Measurements from ENCODE around the gene SLC25A1.
"Not testable (repeated sequence)": the region's sequence is repeated elsewhere in the genome, so short reads cannot be mapped to it uniquely, and the experiment has no call there.

SLC25A1 gene

DNA sequence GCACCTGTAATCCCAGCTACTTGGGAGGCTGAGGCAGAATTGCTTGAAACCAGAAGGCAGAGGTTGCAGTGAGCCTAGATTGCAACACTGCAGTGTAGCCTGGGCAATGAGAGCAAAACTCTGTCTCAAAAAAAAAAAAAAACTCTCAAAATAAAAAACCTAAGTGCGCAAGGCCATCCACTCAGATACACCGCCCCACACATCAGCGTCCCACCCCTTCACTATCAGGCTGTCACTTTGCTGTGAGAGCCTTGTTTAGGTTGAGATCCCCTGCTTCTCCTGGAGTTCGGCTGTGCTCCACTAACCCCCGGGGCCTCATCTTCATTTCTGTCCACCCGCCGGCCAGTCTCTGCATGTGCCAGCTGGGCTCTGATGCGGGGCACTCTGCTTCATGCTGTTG, 12.1 kb downstream of the SLC25A1 start:
- no peak for DNase-seq (ENCODE audit: low read depth)

DNA sequence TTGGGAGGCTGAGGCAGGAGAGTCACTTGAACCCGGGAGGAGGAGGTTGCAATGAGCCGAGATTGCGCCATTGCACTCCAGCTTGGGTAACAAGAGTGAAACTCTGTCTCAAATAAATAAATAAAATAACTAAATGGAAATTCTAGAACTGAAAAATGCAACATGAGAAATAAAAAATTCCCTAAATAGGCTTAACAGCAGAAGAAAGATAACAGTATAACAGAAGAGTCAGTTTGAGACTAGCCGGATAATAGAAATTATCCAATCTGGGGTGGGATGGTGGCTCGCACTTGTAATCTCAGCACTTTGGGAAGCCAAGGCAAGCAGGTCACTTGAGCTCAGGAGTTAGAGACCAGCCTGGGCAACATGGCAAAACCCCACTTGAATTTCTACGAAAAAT, 14.1 kb downstream of the SLC25A1 start:
- no peak for DNase-seq (ENCODE audit: low read depth)

DNA sequence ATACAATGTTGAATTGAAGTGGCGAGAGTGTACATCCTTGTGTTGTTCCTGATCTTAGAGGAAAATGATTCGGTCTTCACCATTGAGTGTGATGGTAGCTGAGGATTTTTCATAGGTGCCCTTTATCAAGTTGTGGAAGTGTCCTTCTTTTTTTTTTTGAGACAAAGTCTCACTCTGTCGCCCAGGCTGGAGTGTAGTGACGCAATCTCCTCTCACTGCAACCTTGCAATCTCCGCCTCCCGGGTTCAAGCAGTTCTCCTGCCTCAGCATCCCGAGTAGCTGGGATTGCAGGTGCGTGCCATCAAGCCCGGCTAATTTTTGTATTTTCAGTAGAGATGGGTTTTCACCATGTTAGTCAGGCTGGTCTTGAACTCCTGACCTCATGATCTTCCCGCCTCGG, 19.9 kb downstream of the SLC25A1 start:
- DNase-seq (ENCODE audit: low read depth): not testable (repeated sequence)

DNA sequence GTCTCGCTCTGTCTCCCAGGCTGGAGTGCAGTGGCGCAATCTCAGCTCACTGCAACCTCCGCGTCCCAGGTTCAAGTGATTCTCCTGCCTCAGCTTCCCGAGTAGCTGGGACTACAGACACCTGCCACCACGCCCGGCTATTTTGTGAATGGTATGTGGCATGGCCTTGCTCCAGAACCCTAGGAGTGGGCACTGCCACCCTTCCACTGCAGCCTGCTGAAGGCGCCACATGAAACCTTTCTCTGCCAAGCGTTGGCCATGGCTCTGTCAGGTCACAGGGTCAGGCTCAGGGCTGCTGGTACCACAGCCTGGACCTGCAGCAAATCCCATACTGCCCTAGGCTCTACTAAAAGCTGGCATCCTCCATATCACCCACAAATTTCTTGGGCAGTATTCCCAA, 22.4 kb downstream of the SLC25A1 start:
- DNase-seq (ENCODE audit: low read depth): not testable (repeated sequence)

- DNase-seq (ENCODE audit: low read depth): no peak
Observed at GRCh38 chr22:19152942-19153883, 25.3 kb downstream of the SLC25A1 start.

GRCh38 chr22:19151329-19152191, 27.0 kb downstream of the SLC25A1 start:
- DNase-seq (ENCODE audit: low read depth): no peak

- no peak for DNase-seq (ENCODE audit: low read depth)
Observed at GRCh38 chr22:19150482-19151328, 27.8 kb downstream of the SLC25A1 start.

- no peak for DNase-seq (ENCODE audit: low read depth)
Observed at GRCh38 chr22:19149991-19150390, 28.5 kb downstream of the SLC25A1 start, which contains the start of gene GSC2. GSC2 (minus strand) TSS chr22:19150292; CDS start chr22:19150283, 9 bp downstream.

- no peak for DNase-seq (ENCODE audit: low read depth)
Observed at GRCh38 chr22:19149047-19149883, 29.3 kb downstream of the SLC25A1 start.

DNA sequence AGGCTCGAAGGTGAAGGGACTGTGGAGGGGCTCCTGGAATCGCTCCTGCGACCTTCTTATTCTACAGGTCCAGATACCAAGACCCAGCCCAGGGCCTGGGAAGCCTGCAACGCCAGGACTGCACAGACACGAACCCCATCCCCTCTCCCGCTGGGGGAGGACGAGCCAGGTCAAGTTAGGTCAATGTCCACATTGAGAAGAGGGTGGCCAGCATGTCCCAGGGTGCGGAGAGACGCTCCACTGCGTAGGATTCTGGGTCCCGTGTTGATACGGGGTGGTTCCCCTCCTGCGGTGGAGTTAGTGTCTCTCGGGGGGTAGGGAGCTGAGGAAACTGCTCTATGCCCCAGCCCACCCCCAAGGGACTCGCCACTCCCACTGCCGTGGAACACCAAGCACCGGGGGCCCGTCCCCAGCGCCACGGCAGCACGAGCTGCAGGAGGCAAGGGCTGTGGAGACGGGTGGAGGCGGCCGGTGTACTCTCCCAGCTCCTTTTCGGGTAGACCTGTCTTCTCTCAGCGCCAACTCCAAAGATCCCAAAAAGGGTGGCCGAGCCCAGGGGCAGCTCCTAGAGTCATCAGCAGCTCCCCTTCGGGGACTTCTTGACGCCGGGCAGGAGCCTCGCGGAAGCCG, 30.0 kb downstream of the SLC25A1 start:
- no peak for DNase-seq (ENCODE audit: low read depth)

DNA sequence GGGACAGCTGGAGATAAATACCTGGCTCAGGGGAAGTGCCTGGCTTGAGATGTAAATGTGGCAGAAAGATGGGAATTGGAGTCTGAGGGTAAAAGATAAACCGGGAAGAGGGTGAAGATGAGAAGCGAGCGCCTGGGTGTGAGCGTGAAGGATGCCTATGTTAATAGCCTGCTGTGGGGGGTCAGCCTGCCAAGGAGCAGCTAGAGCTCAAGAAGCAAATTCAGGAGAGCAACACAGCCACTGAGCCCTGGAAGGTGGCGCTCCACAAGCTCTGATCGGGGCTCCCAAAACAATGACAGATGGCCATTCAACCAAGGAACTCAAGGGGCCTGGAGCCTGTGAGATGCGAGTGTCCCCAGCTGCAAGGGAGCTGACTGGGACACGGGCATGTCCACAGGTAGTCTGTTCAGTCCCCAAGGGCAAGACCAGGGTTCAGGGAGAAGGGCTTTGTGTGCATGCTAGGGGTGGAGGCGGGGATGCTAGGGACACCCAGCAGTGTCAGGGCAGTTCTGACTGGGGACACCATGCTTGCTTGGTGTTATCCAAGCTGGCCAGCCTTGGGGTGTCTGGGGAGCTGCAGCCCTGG, 31.2 kb downstream of the SLC25A1 start:
- no peak for DNase-seq (ENCODE audit: low read depth)

GRCh38 chr22:19146215-19146968, 32.1 kb downstream of the SLC25A1 start:
- no peak for DNase-seq (ENCODE audit: low read depth)

- DNase-seq (ENCODE audit: low read depth): no peak
Observed at GRCh38 chr22:19143967-19144400, 34.6 kb downstream of the SLC25A1 start.

DNA sequence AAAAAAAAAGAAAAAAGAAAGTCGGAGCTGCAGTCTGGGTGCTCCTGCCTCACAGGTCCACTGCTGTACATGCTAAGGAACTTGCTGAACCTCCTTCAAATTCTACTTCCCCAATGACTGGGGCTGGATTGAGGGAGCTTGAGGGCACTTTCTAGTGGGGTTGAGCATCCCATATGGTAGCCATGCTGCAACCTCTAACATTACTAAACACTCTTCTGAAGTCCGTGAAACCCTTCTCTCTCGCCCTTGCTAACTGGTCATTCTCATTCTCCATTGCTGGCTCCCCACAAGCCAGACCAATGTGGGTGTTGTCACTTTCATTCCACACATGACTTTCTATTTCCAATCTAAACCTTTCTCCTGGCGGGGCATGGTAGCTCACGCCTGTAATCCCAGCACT, 35.3 kb downstream of the SLC25A1 start:
- DNase-seq (ENCODE audit: low read depth): no peak

- no peak for DNase-seq (ENCODE audit: low read depth)
Observed at GRCh38 chr22:19142394-19142793, 36.1 kb downstream of the SLC25A1 start.

GRCh38 chr22:19139974-19140373, 38.6 kb downstream of the SLC25A1 start:
- no peak for DNase-seq (ENCODE audit: low read depth)

GRCh38 chr22:19139001-19139356, 39.6 kb downstream of the SLC25A1 start:
- no peak for DNase-seq (ENCODE audit: low read depth)

DNA sequence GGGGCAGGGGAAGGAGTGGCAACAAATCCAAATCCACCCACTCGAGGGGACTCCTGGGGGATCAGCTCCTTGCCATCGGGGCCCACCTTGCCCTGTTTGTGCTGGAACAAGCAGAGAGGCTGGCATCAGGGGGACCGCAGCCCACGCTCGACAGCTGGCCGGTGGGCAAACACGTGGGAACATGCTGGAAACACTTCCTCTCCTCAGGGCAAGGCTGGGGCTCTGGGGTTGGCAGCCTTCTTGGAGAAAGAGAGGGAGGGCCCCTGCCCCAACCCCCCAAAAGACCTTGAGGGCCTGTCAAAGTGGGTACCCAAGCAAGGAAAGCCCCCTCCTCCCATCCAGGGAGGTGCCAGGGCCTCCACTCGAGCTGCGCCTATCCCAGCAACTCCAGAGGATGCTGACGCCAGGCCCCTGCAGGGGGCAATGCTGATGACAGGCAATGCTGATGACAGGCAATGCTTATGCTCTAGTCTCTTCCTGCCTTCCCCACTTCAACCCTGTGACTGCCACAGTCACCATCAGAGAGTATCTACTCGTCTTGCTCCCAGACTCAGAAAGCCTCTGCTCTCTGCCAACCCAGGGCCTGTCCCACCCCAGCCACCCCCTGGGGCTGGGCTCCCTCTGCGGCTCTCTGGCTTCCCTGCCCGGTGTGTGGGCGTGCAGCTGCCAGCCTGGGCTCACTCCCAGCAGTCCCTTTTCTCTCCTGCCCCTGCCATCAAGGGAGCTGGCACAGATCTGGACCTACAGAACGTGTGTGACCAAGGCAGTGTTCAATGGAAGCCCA, 40.1 kb downstream of the SLC25A1 start:
- DNase-seq (ENCODE audit: low read depth): no peak
